ENCODE data around the gene LSMEM2. TPM values are rescaled to one million over a fixed set of nuclear protein-coding genes. Genes with fewer than 3 reads are reported as not detected.
"Not testable (repeated sequence)": the region's sequence is repeated elsewhere in the genome, so short reads cannot be mapped to it uniquely, and the experiment has no call there.

Gene LSMEM2
- not detected in 2 replicates for total RNA-seq

DNA sequence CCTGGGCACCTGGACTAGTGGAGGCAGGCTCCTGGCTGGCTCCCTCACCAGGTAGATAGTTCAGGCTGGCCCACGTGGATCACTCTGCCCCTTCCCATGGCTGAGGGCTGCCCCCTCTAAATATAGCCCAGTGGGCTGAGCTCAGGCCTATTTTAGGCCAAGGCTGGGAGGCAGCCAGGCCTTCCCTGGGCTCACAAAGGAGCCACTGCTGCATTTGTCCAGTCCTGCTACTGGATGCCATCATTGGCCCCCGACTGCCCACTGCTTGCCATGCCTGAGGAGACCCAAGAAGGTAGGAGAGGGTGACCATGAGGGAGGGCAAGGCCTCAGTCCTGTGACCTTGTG, at the start of gene LSMEM2:
Gene LSMEM2 (plus strand): TSS at position 208 of the 345 bp plus-strand sequence. CDS start 27 bp downstream, at position 235.
- no peak for DNase-seq (ENCODE audit: low read depth in 2 of 2)

DNA sequence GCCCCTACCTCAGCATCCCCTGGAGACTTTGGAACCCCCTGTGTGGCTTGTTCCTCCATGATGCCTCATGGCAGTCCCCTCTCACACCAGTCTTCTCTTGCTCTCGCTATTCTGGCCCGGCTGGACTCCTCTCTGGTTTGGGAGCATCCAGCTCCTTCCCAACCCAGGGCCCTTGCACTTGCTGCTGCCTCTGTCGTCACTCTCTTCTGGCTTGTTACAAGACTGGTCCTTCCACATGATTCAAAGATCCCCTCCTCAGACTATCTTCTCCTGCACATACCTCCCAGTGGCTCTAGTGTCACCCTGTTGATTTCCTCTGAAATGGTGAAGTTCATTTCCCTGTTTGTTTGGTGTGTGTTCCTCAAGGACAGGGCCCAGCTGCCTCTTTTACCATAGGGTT, 49.4 kb upstream of the LSMEM2 start:
- no peak for DNase-seq (ENCODE audit: low read depth in 2 of 2)

DNA sequence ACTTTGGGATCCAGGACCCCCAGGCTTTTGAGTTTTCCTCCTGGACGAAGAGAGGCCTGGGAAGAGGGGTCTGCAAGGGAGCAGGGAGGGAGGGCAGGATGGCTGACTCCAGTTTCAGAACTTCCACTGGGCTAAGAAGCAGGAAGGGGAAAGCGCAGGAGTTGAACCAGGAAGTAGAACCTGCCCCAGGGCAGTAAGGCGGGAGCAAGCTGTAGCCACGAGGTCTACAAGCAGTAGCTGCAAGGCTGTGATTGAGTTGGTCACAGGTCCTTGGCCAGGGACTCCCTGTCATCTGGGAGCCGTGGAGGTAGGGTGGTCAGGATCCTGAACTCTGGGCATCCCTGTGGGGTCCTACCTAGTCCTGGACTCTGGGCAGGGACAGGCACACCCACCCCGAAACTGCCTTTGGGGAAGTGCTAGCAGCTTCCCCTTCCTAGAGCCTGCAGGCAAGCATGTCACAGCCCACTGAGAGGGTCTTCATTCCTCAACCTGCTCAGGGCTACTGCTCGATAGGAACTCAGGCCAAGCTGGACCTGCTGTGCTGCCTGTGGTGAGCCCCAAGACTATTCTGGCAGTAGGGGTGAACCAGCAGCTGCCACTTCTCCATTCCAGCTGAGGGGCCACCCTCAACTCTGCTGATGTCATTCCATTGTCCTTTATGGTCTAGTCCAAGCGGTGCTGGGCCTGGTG, 48.6 kb upstream of the LSMEM2 start:
- DNase-seq (ENCODE audit: low read depth in 2 of 2), result no peak

DNA sequence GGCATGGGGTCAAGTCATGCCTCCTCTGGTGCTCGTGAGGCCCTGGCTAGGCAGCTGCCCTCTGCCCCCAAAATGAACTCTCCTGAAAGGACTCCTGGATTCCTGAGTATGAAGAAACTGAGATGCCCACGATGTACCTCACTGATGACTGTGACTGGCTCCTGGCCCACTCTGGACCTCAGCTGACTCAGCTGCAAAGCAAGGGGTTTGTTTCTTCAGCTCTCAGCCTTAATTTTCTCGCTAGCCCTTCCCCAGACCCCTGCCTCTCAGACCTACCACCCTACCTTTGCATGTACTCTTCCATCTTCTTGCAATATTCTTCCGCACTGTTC, 48.1 kb upstream of the LSMEM2 start:
- DNase-seq (ENCODE audit: low read depth in 2 of 2), result no peak

DNA sequence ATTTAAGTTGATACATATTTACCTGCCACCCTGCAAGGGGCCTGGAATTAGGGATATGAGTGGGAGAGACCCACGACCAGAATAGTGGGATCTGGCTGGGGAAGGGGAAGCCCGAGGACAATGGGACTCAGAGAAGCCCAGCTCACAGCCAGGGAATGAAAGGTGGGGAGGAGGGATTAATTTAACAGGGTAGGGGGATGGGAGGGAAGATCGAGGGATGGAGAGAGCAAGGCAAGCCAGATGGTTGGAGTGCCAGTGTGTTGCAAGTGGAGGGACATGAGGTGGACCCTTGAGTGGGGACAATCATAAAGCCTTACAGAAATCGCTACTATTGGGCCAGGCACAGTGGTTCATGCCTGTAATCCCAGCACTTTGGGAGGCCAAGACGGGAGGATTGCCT, 47.3 kb upstream of the LSMEM2 start:
- DNase-seq (ENCODE audit: low read depth in 2 of 2), result no peak

DNA sequence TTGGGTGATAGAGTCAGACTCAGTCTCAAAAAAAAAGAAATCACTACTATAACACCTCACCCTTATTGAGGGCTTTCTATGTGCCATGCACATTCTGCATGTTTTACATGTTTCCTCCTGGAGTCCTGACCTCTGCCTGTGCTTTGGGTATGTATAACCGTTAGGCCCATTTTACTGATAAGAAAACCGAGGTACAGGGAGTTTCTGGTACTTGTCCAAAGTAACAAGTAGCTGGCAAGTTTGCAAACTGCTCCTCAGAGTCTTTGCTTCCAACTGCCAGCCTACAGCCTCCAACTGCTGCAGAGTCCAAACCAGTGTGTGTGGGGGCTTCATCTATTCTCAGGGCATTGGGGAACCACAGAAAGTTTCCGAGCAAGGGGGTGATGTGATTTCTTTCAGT, 46.6 kb upstream of the LSMEM2 start:
- DNase-seq (ENCODE audit: low read depth in 2 of 2), result no peak

DNA sequence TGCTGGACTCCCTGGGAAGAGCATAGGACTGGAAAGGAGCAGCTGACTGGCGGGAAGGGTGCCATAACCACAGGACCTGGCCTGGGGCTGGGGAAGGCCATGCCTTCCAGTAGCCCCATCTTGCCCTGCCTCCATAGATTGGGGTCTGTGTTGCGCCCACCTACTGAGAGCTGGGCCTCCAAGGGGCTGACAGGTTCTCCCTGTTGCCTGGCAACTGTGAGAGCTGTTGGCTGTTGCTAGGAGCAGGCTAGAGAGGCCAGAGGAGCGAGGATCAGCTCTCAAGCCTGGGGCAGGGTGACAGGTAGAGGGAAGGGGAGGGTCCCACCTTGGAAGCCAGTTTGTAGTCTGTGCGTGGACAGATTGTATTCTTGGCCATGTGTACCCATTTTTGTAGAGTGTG, 45.7 kb upstream of the LSMEM2 start:
- DNase-seq (ENCODE audit: low read depth in 2 of 2), result no peak

DNA sequence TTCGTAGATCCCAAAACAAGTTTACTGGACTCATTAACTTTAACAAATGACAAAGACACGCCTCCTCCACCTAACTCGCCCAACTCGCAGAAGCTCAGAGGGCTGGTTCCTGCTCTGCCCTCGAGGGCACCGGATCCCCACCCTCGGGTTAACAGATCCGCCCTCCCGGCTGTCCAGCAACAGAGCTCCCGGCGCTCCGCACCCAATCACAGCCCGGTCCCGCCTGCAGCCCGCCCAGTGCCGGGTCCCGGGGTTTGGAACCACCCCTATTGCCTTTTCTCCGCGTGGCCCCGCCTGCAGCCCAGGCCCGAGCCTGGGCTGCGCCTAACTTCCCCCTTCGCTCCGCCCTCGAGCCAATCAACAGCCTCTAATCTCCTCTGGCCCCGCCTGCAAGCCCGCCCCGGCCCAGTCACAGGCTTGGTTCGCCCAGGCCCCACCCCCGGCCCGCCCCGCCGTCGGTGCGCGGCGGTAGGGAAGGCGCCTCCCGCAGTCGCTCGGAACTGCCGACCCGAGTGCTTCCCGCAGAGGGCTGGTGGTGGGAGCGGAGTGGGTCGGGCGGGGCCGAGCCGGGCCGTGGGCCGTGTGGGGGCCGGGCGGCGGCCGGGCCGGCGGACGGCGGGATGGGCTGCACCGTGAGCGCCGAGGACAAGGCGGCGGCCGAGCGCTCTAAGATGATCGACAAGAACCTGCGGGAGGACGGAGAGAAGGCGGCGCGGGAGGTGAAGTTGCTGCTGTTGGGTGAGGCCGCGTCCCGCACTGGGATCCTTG, 43.0 kb upstream of the LSMEM2 start, which contains the start of gene GNAI2:
Gene GNAI2 (plus strand): TSS at position 489 of the 768 bp plus-strand sequence. CDS start 132 bp downstream, at position 621.
- DNase-seq (ENCODE audit: low read depth in 2 of 2), result peak; percentile 95 to 99

DNA sequence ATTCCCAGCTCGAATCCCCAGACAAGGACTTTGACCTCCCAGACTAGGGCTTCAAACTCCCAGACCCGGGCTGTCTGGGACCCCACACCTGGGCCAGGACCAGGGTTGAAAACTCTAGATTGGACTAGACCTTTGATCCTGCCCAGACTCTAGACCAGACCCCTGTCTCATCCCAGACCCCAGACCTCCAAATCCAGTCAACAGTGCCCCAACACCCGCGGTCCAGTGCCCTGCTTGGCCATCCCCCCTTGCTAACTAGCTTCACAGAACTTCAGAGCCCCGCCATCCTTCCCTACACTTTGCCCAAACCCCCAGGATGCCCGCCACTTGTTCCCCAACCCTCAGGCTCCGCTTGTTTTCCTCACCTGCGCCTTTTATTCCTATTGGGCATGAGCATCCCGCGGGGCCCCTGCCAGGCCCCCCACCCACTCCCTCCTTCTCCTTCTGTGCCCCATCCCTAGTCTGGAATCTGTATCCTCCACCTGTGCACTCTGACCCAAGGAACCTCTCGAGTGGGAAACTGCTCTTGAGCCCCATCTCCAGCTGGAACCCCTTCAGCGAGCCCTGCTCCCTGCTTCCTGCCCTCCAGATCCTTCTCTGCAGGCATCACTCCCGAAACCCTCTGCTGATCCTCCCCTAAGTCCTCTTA, 42.3 kb upstream of the LSMEM2 start:
- no peak for DNase-seq (ENCODE audit: low read depth in 2 of 2)

DNA sequence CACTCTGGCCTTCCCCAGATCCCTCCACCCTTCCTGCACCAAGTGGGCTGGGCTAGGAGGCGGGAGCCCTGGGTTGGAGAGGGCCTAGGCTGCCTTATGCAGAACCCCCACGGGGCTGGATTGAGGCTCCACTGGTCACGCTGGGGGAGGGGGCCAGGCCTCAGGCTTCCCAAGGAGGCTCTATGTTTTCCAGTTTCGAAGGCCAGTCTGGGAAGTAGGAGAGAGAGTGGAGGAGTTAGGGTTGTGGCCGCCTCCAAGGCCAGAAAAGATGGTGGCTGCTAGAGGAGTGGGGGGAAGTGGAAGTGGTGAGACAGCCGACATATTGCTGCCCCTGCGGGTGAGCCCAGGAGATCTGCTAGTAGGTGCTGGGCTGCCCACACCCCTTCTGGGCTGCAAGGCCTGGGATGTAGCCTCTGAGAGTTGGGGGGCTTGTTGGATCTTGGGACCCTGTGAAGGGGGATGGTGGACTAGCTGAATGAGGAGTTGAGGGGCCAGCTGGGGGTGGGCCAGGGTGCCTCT, 41.7 kb upstream of the LSMEM2 start:
- DNase-seq (ENCODE audit: low read depth in 2 of 2), result peak in 1 of 2 donors; percentile 50

DNA sequence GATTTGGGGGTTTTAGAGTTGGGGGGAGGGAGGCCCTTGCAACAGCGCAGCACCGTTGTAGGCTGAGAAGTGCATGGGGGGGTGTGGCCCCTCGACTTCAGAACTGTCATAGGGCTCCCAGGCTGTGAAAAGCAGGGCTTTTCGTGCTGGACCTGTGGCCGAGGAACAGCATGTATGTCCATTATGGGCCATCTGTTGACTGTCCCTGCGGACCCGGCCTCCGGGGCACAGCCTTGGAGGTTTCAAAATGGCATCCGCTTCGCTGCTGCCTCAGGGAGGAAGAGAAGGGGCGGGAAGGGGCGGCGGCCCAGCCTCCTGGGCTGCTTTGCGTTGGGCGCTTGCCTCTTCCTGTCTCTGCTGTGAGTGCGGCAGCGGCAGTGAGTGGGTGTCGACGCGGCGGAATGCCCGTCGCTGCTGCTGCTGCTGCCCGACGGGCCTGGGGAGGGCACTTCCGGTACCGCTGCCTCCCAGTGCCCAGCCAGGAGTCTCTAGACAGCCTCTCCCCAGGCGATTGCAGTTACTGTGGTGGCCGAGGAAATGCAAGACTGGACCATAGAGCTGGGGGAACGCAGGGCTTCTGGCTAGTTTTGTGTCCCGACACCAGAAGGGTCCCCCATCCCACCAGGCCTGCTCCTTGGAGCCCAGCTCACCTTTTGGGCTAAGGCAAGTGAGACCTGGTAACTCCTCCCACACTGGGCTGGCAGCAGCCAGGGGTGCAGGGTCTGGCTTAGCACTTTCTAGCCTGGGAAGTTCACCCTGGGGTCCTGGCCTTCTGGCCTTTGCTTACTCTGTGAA, 40.9 kb upstream of the LSMEM2 start:
- peak in 1 of 2 donors; percentile 90 for DNase-seq (ENCODE audit: low read depth in 2 of 2)

DNA sequence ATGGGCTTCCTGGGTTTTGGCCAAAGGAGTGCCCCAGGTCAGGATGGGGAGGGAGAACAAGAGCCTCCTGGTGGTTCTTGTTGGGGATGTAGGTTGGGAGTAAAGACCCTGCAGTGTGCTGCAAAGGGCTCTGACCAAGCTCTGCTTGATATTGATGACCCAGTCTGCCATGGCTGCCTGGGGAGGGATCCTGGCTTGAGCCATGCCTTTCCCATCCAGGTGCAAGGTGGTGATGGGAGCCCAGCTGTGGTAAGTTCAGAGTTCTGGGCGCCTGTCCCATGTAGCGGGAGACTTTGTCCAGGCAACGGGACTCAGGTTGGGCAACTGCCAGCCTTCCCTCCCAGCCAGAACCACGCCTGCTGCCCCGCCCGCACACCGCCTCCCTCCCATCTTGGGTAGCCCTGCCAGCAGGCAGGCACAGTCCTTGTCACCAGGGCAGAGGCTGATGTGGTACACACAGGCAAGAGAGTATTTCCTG, 40.3 kb upstream of the LSMEM2 start:
- peak in 1 of 2 donors; percentile 56 for DNase-seq (ENCODE audit: low read depth in 2 of 2)

DNA sequence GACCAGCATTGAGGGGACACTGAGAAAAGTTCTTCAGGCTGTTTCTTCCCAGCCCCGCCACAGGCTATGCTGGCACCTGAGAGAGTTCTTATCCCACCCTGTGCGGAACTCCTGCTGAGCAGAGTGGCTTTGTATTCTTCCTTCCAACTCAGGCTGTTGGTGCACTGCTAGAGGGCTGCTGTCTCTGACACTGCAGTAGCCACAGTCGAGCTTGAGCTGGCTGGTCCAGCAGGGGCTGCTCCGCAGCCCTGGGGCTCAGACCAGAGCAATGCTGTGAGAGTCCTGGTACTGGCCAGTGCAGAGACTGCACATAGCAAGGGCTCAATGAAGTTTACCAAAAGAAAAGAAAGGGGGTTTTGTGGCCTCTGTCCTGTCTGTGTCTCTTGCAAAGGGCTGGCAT, 39.2 kb upstream of the LSMEM2 start:
- no peak for DNase-seq (ENCODE audit: low read depth in 2 of 2)

DNA sequence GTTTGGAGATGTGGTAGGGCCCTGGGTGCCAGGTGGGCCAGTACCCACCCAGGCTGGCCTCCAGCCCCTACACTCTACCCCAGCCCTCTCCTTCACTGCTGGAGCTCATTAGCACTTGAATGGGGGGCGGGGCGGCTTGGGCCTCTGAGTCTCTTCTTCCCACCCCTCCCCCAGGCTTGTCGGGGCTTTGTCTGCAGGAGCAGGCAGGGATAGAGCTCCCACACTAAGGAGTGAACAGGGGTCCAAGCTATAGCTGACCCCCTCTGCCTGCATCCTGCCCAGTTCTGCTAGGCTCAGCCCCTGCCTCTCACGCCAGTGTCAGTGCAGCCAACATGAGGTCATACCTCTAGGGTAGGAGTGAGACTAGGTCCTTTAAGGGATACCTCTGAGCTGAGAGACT, 37.7 kb upstream of the LSMEM2 start:
- DNase-seq (ENCODE audit: low read depth in 2 of 2), result peak in 1 of 2 donors; percentile 31

DNA sequence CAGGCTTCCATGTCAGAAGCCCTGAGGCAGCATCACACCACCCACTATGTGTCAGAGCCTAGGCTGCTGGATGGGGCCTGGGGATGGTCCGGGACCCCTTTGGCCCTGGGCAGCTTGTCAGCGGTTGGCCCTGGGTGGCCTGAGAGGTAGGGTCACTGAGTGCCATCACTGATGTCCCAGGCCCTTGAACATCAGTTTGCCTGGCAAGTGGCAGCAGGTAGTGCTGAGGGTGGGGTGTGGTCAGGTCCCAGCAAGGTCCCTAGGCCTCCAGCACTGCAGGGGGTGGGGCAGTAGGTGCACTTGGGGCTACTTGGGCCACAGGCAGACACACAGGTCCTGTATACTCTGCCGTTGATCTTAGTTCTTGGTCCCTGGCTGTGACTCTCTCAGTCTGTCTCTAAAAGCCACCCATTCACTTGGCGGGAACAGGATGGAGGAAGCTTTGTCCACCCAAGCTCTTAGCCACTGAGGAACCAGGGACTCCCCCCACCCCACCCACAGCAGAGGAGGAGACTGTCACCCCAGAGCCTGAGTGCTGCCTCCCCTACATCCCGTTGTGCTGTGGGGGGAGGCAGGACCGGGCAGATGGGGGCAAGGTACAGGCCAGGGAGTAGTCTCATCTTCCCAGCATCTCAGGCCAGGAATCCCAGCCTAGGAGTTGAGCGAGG, 37.0 kb upstream of the LSMEM2 start:
- DNase-seq (ENCODE audit: low read depth in 2 of 2), result no peak

DNA sequence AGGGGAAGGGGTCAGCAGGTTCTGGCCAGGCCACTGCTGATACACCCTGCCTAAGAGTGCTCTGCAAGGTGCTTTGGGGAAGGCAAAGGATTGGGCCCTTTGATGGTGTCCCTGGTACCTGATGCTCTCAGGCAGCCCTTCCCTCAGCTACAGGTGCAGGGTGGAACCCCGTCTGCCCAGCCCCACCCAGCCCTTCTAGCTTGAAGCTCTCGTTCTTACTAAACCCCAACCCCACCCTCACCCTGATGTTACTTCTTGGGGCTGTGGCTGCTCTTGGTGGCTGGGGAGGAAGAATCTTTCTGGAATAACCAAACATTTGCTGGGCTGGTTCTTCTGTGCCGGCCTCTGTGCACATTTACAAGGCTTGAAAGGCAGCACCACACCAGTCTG, 36.5 kb upstream of the LSMEM2 start:
- no peak for DNase-seq (ENCODE audit: low read depth in 2 of 2)

DNA sequence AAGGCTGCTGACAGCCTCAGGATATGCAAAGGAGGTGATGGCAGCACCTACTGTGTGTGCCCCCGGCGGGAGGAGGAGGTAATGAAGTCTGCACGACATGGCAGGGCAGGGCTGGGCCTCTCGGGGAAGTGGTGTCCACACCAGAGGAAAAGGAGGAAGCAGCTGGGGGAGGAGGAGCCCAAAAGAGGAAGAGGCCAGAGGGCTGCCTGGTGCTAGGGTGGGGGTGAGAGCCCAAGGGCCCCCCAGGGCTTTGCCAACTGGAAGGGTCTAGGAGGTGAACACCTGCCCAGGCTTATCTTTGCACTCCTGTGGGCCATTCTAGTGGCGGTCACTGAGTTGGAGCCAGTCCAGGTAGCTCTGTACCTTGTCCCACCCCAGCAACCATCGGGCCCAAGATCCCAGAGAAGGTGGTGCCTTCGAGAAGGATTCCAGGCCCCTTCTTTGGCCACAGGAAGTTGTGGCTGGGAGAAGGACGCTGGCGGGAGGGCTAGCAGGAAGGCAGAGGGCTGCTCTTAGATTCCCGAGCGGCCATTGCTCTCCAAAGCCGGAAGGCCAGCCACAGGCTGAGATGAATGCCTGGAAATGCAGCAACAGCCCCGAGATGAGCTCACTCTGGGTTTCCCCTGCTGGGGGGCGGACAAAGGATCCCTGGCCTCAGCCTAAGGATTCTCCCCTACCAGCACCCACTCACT, 35.9 kb upstream of the LSMEM2 start:
- DNase-seq (ENCODE audit: low read depth in 2 of 2), result peak; percentile 70 to 96

DNA sequence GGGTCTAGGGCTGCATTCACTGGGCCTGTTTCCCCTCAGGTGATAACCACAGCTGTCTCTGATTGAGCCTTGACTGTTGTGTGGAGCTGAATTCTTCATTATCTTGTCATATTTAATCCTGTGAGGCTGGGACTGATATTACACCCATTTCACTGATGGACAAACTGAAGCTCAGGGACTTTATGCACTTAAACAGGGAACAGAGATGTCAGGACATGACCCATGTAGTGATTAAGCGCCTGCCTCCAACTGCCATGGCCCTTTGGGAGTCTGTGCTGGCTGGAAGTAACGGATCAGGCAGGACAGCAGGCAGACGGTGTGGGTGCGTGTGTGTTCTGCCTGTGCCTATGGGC, 35.4 kb upstream of the LSMEM2 start:
- no peak for DNase-seq (ENCODE audit: low read depth in 2 of 2)

DNA sequence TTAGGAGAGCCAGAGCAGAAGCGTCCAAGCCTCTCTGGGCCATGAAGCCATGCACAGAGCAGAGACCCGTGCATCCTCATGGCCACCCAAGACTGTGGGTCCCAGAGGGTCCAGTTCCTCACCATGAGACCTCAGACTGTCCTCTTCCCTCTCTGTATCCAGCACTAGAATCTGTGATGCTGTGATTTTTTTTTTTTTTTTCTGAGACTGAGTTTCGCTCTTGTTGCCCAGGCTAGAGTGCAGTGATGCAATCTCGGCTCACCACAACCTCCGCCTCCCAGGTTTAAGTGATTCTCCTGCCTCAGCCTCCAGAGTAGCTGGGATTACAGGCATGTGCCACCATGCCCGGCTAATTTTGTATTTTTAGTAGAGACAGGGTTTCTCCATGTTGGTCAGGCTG, 34.1 kb upstream of the LSMEM2 start:
- DNase-seq (ENCODE audit: low read depth in 2 of 2), result not testable (repeated sequence)

DNA sequence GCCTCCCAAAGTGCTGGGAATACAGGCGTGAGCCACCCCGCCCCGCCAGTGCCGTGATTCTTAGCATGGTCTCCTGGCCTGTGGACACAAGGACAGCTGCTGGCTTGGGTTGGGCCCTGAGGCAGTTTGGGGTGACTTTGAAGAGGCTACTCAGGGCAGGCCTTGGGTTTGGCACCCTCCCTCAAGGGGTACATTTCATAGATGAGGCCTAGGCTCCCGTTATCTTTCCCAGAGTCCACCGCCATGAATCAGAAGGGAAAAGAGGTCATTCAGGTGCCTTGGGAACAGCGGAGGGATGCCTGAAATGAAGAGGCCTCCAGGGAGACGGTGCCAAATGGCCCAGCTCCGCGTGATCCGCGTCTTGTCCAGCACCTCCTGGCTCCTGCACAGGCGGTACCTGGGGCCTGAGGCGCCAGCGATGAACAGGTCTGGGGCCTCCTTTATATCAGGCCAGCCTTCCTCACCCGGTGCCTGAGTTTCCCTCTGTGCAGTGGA, 33.6 kb upstream of the LSMEM2 start:
- DNase-seq (ENCODE audit: low read depth in 2 of 2), result peak in 1 of 2 donors; percentile 46

Data from dermis microvascular lymphatic vessel endothelial cell (primary cell).